Activated T-helper 2 cell treated with anti-CD3 and anti-CD28 coated beads, Interferon-gamma antibody, Interleukin-2, Interleukin-4, amounts not matched to agents 10 μg/mL and 5 μg/mL and 100 μg/mL, durations not matched to agents 14 hours and 24 hours and 36 hours (primary cell): ENCODE results near the gene BCL2A1. TPM values are rescaled to one million over a fixed set of nuclear protein-coding genes. Genes with fewer than 3 reads are reported as not detected.
A peak's percentile ranks its signal among the peaks of the same experiment; 100 is the strongest.
"Not testable (repeated sequence)": the region's sequence is repeated elsewhere in the genome, so short reads cannot be mapped to it uniquely, and the experiment has no call there.

Experiments used
- DNase-seq: peaks from one replicate; pipeline ENCODE4 v3.0.0; 2021; ENCODE audit warnings: low spot score
- H3K27ac Mint-ChIP-seq: one replicate; pipeline ENCODE4 v1.8.0; 2021; ENCODE audit warnings: mixed read lengths
- H3K27me3 Mint-ChIP-seq: one replicate; pipeline ENCODE4 v1.8.0; 2021; ENCODE audit warnings: low read depth, mixed read lengths
- H3K36me3 Mint-ChIP-seq: one replicate; pipeline ENCODE4 v1.8.0; 2021; ENCODE audit warnings: low read depth, mixed read lengths
- H3K4me1 Mint-ChIP-seq: one replicate; pipeline ENCODE4 v1.8.0; 2021; ENCODE audit warnings: low read depth, mixed read lengths
- H3K4me3 Mint-ChIP-seq: one replicate; pipeline ENCODE4 v1.8.0; 2021; ENCODE audit warnings: low read depth, mild to moderate bottlenecking, moderate library complexity, mixed read lengths
- H3K9me3 Mint-ChIP-seq: one replicate; pipeline ENCODE4 v1.8.0; 2021; ENCODE audit warnings: mixed read lengths
- intact Hi-C: fragments of 100-400 bp; cut with micrococcal nuclease; formaldehyde crosslinking; loops from one replicate; pipeline ENCODE4 v1.15.1; 2023
- total RNA-seq: library from RNA; stranded (reverse); gene quantifications from 2 replicates; pipeline ENCODE4 v1.2.3, GENCODE V29; 2022

The BCL2A1 gene
- total RNA-seq: 101 and 104 TPM in 2 replicates

GRCh38 chr15:79970624-79971434 lies at the start of gene BCL2A1:
Gene BCL2A1, minus strand, starts transcription at chr15:79971196. Its CDS starts 77 bp downstream, at chr15:79971119.
- Mint-ChIP-seq H3K4me1 (peaks cover 45% of the 10 kb centered on the region), H3K4me3 (peak within 1 kb of the TSS; percentile 98), H3K27ac (peak within 1 kb of the TSS; percentile 96), H3K27me3 (no peaks in the 10 kb centered on the region), H3K36me3 (peaks cover 38% of the 10 kb centered on the region), H3K9me3 (no peaks in the 10 kb centered on the region)
- DNase-seq: peak; percentile 67
- intact Hi-C loops: loop anchor here (1.0 kb wide), 3 partner anchors 22 to 74 kb away; partner anchors contain the start of gene MTHFS

DNA sequence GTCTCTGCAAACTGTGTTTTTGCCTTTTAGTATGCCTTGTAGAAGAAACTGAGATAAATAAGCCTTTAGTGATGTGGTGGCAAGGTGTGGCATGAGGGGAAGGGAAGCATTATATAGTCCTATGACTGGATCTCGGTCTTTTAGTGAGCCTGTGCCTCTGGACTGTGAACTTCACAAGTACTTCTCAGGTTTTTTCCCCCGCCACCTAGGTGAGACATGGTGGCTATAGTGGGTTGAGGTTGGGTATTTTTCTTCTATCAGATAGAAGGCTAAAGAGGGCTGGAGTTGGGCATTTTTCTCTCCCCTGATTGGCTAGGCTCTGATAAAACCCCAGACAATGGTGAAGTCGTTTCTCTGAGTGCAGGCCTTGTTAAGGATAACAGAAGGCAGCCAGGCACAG lies 49.7 kb upstream of the BCL2A1 start:
- H3K36me3 Mint-ChIP-seq: no peaks in the 10 kb centered on the region
- peaks cover 7% of the 10 kb centered on the region for H3K4me1 Mint-ChIP-seq
- intact Hi-C loops: no loop called here
- no peak for DNase-seq
- H3K4me3 Mint-ChIP-seq: no peak overlapping the region
- peaks cover 4% of the 10 kb centered on the region for H3K9me3 Mint-ChIP-seq
- H3K27me3 Mint-ChIP-seq: no peaks in the 10 kb centered on the region
- no peak overlapping the region for H3K27ac Mint-ChIP-seq

DNA sequence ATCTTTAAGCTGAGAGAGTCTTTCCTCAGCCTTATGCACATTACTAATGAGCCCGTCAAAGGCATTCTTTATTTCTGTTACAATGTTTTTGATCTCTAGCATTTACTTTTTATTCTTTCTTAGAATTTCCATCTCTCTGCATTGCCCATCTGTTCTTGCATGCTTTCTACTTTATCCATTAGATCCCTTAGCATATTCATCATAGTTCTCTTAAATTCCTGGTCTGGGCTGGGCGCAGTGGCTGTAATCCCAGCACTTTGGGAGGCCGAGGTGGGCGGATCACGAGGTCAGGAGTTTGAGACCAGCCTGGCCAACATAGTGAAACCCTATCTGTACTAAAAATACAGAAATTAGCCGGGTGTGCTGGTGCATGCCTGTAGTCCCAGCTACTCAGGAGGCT lies 49.2 kb upstream of the BCL2A1 start:
- H3K4me1 Mint-ChIP-seq, intact Hi-C loops: not testable (repeated sequence)

GRCh38 chr15:80019168-80019745 lies 48.3 kb upstream of the BCL2A1 start:
- no peak overlapping the region for H3K27ac Mint-ChIP-seq
- DNase-seq: no peak
- no peaks in the 10 kb centered on the region for H3K27me3 Mint-ChIP-seq
- H3K9me3 Mint-ChIP-seq: peaks cover 4% of the 10 kb centered on the region
- intact Hi-C loops: no loop called here
- no peaks in the 10 kb centered on the region for H3K36me3 Mint-ChIP-seq
- H3K4me1 Mint-ChIP-seq: peaks cover 7% of the 10 kb centered on the region
- no peak overlapping the region for H3K4me3 Mint-ChIP-seq

More for the DNA sequence above, 49.2 kb upstream of the BCL2A1 start:
- not testable (repeated sequence) for H3K27me3 Mint-ChIP-seq, H3K27ac Mint-ChIP-seq, H3K4me3 Mint-ChIP-seq, H3K9me3 Mint-ChIP-seq, H3K36me3 Mint-ChIP-seq, DNase-seq

GRCh38 chr15:80017139-80017538 lies 46.1 kb upstream of the BCL2A1 start:
- H3K4me3 Mint-ChIP-seq, intact Hi-C loops, H3K27ac Mint-ChIP-seq, H3K36me3 Mint-ChIP-seq, DNase-seq, H3K9me3 Mint-ChIP-seq, H3K27me3 Mint-ChIP-seq, H3K4me1 Mint-ChIP-seq: not testable (repeated sequence)

DNA sequence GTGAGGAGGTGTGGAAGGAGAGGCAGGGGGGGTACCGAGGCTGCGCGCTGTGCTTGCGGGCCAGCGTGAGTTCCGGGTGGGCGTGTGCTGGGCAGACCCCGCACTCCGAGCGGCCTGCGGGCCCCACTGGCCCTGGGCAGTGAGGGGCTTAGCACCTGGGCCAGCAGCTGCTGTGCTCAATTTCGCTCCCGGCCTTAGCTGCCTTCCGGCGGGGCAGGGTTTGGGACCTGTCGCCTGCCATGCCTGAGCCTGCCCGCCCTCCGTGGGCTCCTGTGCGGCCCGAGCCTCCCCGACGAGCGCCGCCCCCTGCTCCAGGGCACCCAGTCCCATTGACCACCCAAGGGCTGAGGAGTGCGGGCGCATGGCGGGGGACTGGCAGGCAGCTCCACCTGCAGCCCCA lies 45.5 kb upstream of the BCL2A1 start:
- DNase-seq, H3K27ac Mint-ChIP-seq, H3K9me3 Mint-ChIP-seq, intact Hi-C loops, H3K36me3 Mint-ChIP-seq, H3K4me3 Mint-ChIP-seq, H3K27me3 Mint-ChIP-seq, H3K4me1 Mint-ChIP-seq: not testable (repeated sequence)

GRCh38 chr15:80015156-80015555 lies 44.2 kb upstream of the BCL2A1 start:
- Mint-ChIP-seq H3K36me3 (no peaks in the 10 kb centered on the region), H3K9me3 (no peaks in the 10 kb centered on the region), H3K27ac (no peak overlapping the region), H3K27me3 (no peaks in the 10 kb centered on the region), H3K4me3 (no peak overlapping the region), H3K4me1 (peaks cover 3% of the 10 kb centered on the region)
- DNase-seq: no peak
- intact Hi-C loops: no loop called here

DNA sequence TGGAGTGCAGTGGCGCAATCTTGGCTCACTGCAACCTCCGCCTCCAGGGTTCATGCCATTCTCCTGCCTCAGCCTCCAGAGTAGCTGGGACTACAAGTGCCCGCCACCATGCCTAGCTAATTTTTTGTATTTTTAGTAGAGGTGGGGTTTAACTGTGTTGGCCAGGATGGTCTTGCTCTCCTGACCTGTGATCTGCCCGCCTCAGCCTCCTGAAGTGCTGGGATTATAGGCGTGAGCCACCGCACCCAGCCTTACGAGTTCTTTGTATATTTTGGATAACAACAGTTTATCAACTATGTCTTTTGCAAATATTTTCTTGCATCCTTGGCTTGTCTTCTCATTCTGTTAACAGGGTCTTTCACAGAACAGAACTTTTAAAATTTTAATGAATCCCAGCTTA lies 43.2 kb upstream of the BCL2A1 start:
- not testable (repeated sequence) for H3K4me1 Mint-ChIP-seq, H3K27ac Mint-ChIP-seq, H3K9me3 Mint-ChIP-seq, H3K4me3 Mint-ChIP-seq, H3K27me3 Mint-ChIP-seq, H3K36me3 Mint-ChIP-seq, DNase-seq
- intact Hi-C loops: loop anchor here (5.0 kb wide), 1 partner anchor 43 kb away; the partner anchor contains the start of gene ZFAND6

DNA sequence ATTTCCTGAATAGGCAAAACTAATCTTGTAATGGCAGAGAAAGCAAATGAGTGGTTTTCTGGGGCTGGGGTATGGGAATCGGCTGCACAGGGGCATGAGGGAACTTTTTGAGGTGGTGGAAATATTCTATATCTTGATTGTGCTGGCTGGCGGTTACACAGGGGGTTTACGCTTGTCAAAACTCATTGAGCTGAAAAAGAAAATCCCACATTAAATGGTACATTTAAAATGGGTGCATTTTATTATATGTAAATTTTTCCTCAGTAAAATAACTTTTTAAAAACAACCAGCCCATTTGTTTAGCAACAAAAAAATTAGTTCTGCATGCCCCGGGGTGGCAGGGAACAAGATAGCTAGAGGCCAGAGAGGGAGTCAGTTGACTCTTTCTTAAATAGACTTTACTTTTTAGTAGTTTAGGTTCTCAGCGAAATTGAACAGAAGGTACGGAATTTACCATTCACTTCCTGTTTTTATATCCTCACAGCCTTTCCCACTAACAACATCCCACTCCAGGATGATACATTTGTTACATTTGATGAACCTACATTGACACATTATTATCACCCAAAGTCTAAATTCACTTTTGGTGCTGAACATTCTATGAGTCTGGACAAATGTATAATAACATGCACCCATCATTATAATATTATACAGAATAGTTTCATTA lies 41.2 kb upstream of the BCL2A1 start:
- intact Hi-C loops: loop anchor here (5.0 kb wide), 1 partner anchor 45 kb away; the partner anchor contains the start of gene ZFAND6
- H3K27me3 Mint-ChIP-seq: no peaks in the 10 kb centered on the region
- H3K4me3 Mint-ChIP-seq: no peak overlapping the region
- no peak for DNase-seq
- H3K4me1 Mint-ChIP-seq: no peaks in the 10 kb centered on the region
- H3K36me3 Mint-ChIP-seq: no peaks in the 10 kb centered on the region
- no peak overlapping the region for H3K27ac Mint-ChIP-seq
- no peaks in the 10 kb centered on the region for H3K9me3 Mint-ChIP-seq

DNA sequence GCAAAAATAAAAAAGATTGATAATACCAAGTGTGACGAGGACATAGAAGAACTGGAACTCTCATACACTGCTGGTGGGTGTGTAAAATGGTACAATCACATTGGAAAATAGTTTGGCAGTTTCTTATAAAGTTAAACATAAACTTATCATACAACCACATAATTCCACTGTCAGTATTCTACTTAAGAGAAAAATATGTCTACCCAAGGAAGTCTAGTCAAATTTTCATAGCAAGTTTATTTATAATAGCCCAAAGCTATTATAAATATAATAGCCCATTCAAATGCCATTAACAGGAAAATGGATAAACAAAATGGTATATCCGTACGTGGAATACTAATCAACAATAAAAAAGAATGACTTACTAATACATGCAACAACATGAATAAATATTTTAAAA lies 40.6 kb upstream of the BCL2A1 start:
- intact Hi-C loops: loop anchor here (5.0 kb wide), 1 partner anchor 46 kb away; the partner anchor contains the start of gene ZFAND6
- Mint-ChIP-seq H3K27me3 (no peaks in the 10 kb centered on the region), H3K27ac (no peak overlapping the region), H3K4me1 (no peaks in the 10 kb centered on the region), H3K4me3 (no peak overlapping the region), H3K36me3 (no peaks in the 10 kb centered on the region), H3K9me3 (no peaks in the 10 kb centered on the region)
- DNase-seq: no peak

GRCh38 chr15:80011041-80011523 lies 40.1 kb upstream of the BCL2A1 start:
- not testable (repeated sequence) for H3K9me3 Mint-ChIP-seq, DNase-seq, H3K27me3 Mint-ChIP-seq, H3K36me3 Mint-ChIP-seq, H3K4me3 Mint-ChIP-seq, H3K4me1 Mint-ChIP-seq, H3K27ac Mint-ChIP-seq
- intact Hi-C loops: loop anchor here (5.0 kb wide), 1 partner anchor 46 kb away; the partner anchor contains the start of gene ZFAND6

DNA sequence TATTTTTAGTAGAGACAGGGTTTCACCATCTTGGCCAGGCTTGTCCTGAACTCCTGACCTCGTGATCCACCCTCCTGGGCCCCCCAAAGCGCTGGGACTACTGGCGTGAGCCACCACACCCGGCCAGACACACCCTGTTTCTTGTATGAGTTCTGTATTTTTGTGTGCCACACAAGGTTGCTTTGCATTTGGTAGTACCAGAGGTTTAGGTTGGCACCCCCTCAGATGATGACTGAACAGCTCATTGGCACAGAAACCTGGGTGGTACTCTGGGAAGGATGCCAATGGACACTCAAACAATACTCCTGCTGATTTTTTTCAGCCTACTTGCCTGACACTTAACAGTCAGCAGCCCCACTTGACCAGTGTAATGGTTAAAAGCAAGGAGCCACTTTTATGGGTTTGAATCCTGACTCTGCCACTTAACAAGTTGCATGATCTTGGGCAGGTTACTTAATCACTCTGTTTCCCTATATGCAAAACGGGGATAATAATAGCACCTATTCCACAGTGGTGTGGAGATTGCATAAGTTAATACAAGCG lies 39.2 kb upstream of the BCL2A1 start:
- no peak for DNase-seq
- no peaks in the 10 kb centered on the region for H3K27me3 Mint-ChIP-seq
- H3K27ac Mint-ChIP-seq: no peak overlapping the region
- no peaks in the 10 kb centered on the region for H3K36me3 Mint-ChIP-seq
- no peaks in the 10 kb centered on the region for H3K9me3 Mint-ChIP-seq
- intact Hi-C loops: loop anchor here (5.0 kb wide), 1 partner anchor 47 kb away; the partner anchor contains the start of gene ZFAND6
- no peaks in the 10 kb centered on the region for H3K4me1 Mint-ChIP-seq
- no peak overlapping the region for H3K4me3 Mint-ChIP-seq
